Left lung (tissue), 10 donors: ENCODE data around the gene CA4. TPM values are rescaled to one million over a fixed set of nuclear protein-coding genes. Genes with fewer than 3 reads are reported as not detected.
A peak's percentile ranks its signal among the peaks of the same experiment; 100 is the strongest.

ENCODE experiments used
- ATAC-seq: fragments of 200-7000 bp; cut with Tn5 transposase; one replicate; pipeline ENCODE4 v1.9.1; 2020; ENCODE audit warnings: moderate library complexity
- DNase-seq, 4 donors: peaks; one replicate each; pipeline ENCODE4 v3.0.0-alpha.2; 2013 to 2020
- H3K27ac ChIP-seq, 2 donors: fragments of 200-600 bp; sonication (generic) in 1 of 2; one replicate each; pipeline versions ENCODE4 v1.5.0 to v1.8.0; 2020 to 2021
- H3K27me3 ChIP-seq, 2 donors: fragments of 200-600 bp; sonication (generic) in 1 of 2; one replicate each; pipeline versions ENCODE4 v1.5.0 to v1.8.0; 2020 to 2021
- H3K36me3 ChIP-seq, 2 donors: fragments of 200-600 bp; sonication (generic) in 1 of 2; one replicate each; pipeline versions ENCODE4 v1.5.0 to v1.8.0; 2020 to 2021
- H3K4me1 ChIP-seq, 2 donors: fragments of 200-600 bp; one replicate each; pipeline ENCODE4 v1.8.0; 2021
- H3K4me3 ChIP-seq, 2 donors: fragments of 200-600 bp; sonication (generic) in 1 of 2; one replicate each; pipeline versions ENCODE4 v1.5.0 to v1.8.0; 2020 to 2021; ENCODE audit warnings: mild to moderate bottlenecking in 1 of 2
- H3K9me3 ChIP-seq, 2 donors: fragments of 200-600 bp; sonication (generic) in 1 of 2; one replicate each; pipeline versions ENCODE4 v1.5.0 to v1.8.0; 2020 to 2021
- intact Hi-C, 2 donors: fragments of 100-400 bp; cut with DNase I; formaldehyde crosslinking; loops; one replicate each; pipeline versions ENCODE4 v1.11.2 to v1.14.2; 2022
- polyA plus RNA-seq, 6 donors: library from polyadenylated mRNA; unstranded; fragments of 120-200 nt; gene quantifications; one replicate each; pipeline ENCODE4 v1.2.1, GENCODE V29; 2013; ENCODE audit not compliant: insufficient read length in 6 of 6
- total RNA-seq, 2 donors: library from RNA; stranded (reverse); fragmentation: NEBNext Ultra II Directional; extraction: Animal tissue kit (Norgen Biotek cat#: 25700); gene quantifications; one replicate each; pipeline ENCODE4 v1.2.1, GENCODE V29; 2021
- TF ChIP-seq, protein P1 (sequence below), 2 donors: fragments of 200-600 bp; sonication (generic) in 1 of 2; IDR thresholded peaks; one replicate each; pipeline versions ENCODE4 v1.5.0 to v1.8.0; 2021; ENCODE audit warnings: antibody characterized with exemption in 2 of 2
- donor health status: DM: no; HTN: yes; CAD: no.
- donor health status: DM: no; HTN: no; CAD: no.

The CA4 gene
- total and polyA plus RNA-seq, 8 donors, result 10.6 to 68.3 (median 54.0) TPM

- intact Hi-C loops, result no loop called here
- Histone ChIP-seq H3K36me3 (peaks cover 0 to 12% of the 10 kb centered on the region in 2 donors), H3K4me1 (peaks cover 0 to 4% of the 10 kb centered on the region in 2 donors), H3K9me3 (no peaks in the 10 kb centered on the region), H3K27ac (no peak overlapping the region), H3K4me3 (no peak overlapping the region), H3K27me3 (peaks cover 0 to 6% of the 10 kb centered on the region in 2 donors)
- TF ChIP-seq, protein P1, sequence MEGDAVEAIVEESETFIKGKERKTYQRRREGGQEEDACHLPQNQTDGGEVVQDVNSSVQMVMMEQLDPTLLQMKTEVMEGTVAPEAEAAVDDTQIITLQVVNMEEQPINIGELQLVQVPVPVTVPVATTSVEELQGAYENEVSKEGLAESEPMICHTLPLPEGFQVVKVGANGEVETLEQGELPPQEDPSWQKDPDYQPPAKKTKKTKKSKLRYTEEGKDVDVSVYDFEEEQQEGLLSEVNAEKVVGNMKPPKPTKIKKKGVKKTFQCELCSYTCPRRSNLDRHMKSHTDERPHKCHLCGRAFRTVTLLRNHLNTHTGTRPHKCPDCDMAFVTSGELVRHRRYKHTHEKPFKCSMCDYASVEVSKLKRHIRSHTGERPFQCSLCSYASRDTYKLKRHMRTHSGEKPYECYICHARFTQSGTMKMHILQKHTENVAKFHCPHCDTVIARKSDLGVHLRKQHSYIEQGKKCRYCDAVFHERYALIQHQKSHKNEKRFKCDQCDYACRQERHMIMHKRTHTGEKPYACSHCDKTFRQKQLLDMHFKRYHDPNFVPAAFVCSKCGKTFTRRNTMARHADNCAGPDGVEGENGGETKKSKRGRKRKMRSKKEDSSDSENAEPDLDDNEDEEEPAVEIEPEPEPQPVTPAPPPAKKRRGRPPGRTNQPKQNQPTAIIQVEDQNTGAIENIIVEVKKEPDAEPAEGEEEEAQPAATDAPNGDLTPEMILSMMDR (IDR thresholded peaks at IDR 0.05), result no peak
- no peak for DNase-seq
- ATAC-seq, result no peak
Measured at GRCh38 chr17:60128171-60128859, 21.5 kb upstream of the CA4 start.

DNA sequence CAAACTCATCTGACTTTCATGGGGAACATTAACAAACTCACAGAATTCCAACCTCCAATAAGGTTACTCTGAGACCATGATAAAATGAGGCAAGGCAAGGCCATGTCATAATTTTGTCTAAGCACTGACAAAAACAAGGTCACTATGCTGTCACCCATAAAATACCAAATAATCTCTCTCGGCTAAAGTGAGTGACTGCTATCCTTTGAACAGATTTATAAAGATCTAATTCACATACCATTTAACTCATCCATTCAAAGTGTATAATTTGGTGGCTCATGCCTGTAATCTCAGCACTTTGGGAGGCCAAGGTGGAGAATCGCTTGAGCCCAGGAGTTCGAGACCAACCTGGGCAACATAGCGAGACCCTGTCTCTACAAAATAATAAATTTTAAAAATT is 20.6 kb upstream of the CA4 start:
- Histone ChIP-seq H3K9me3 (no peaks in the 10 kb centered on the region), H3K36me3 (peaks cover 0 to 14% of the 10 kb centered on the region in 2 donors), H3K4me3 (no peak overlapping the region), H3K27me3 (peaks cover 0 to 6% of the 10 kb centered on the region in 2 donors), H3K4me1 (peaks cover 0 to 6% of the 10 kb centered on the region in 2 donors), H3K27ac (no peak overlapping the region)
- ATAC-seq (no peak), DNase-seq (no peak)
- intact Hi-C loops, result no loop called here
- TF ChIP-seq, protein P1 (IDR thresholded peaks at IDR 0.05), result no peak

GRCh38 chr17:60130466-60130865 is 19.3 kb upstream of the CA4 start:
- no peaks in the 10 kb centered on the region for H3K9me3 ChIP-seq
- H3K4me3 ChIP-seq, result no peak overlapping the region
- no peak overlapping the region for H3K27ac ChIP-seq
- intact Hi-C loops, result no loop called here
- peaks cover 0 to 14% of the 10 kb centered on the region in 2 donors for H3K36me3 ChIP-seq
- H3K27me3 ChIP-seq, result peaks cover 0 to 6% of the 10 kb centered on the region in 2 donors
- TF ChIP-seq, protein P1 (IDR thresholded peaks at IDR 0.05), result no peak
- peaks cover 0 to 14% of the 10 kb centered on the region in 2 donors for H3K4me1 ChIP-seq
- ATAC-seq (no peak), DNase-seq (no peak)

DNA sequence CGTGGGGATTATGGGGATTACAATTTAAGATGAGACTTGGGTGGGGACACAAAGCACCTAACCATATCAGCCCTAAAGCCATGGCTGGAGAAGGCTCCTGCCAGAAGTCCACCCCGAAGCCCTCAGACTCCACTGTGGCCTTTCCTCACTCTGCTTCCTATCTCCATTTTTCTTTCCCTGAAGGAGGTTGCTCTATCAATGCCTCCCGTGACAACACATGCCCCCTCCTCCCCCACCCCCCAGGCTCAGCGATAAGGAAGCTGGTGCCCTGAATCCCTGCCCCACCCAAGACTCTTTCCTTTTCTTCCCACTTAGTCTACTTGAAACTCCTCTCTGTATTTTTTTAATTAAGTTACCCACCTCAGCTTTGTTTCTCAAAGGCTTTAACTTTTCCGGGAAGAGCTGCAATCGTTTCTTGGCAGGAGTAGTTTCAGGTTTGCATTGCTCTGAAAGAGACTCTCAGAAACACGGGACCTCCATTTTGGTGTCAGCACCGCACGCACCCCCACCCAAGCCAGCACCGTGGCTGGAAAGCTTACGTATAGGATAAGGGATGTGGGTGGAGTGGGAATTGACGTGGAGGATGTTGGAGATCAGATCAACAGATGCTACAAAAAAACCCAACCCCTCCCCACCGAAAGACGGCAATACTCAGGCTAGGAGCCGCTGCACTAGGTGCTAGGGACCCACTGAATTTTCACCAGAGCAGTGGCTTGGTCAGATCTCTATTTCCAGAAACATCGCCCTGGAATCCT is 15.2 kb upstream of the CA4 start:
- H3K27ac ChIP-seq, result peak overlapping the region; percentile 80 to 84
- intact Hi-C loops, result no loop called here
- no peak for ATAC-seq

More for the DNA sequence above, 15.2 kb upstream of the CA4 start:
- Histone ChIP-seq H3K27me3 (peaks cover 15 to 28% of the 10 kb centered on the region in 2 donors), H3K36me3 (peaks cover 0 to 14% of the 10 kb centered on the region in 2 donors), H3K9me3 (no peaks in the 10 kb centered on the region), H3K4me1 (peaks cover 0 to 19% of the 10 kb centered on the region in 2 donors), H3K4me3 (peak overlapping the region; percentile 82 to 90)
- DNase-seq, result no peak
- TF ChIP-seq, protein P1 (IDR thresholded peaks at IDR 0.05), result no peak
